HepG2 (cell line): ENCODE measurements around the gene PAQR5. TPM values are rescaled to one million over a fixed set of nuclear protein-coding genes. Genes with fewer than 3 reads are reported as not detected.

Source experiments
- CENPT ChIP-seq: sonication (generic); formaldehyde crosslinking; IDR thresholded peaks from 2 replicates; pipeline ENCODE4 v1.8.0; 2022; ENCODE audit warnings: low read depth, mild to moderate bottlenecking, moderate library complexity, missing genetic modification reagents
- FOSL1 ChIP-seq: sonication (generic); formaldehyde crosslinking; IDR thresholded peaks from 2 replicates; pipeline ENCODE4 v1.9.0; 2021; ENCODE audit warnings: missing genetic modification reagents, borderline replicate concordance
- FOXA1 ChIP-seq, 2 experiments: fragments of 450-650 bp in 1 of 2; sonication (generic) in 1 of 2; formaldehyde crosslinking in 1 of 2; IDR thresholded peaks; 2 replicates each; pipeline versions ENCODE4 v1.4.0 to v1.6.1; 2016 to 2020; ENCODE audit warnings: missing genetic modification reagents in 1 of 2
- GATAD1 ChIP-seq: IDR thresholded peaks from 2 replicates; pipeline ENCODE4 v1.6.1; 2016; ENCODE audit warnings: missing genetic modification reagents, missing compliant biosample characterization
- HIVEP1 ChIP-seq: sonication (generic); formaldehyde crosslinking; IDR thresholded peaks from 2 replicates; pipeline ENCODE4 v1.4.0; 2020; ENCODE audit warnings: mild to moderate bottlenecking, missing genetic modification reagents
- LCORL ChIP-seq, 2 experiments: fragments of 450-650 bp in 1 of 2; sonication (generic) in 1 of 2; formaldehyde crosslinking in 1 of 2; IDR thresholded peaks; 2 replicates each; pipeline versions ENCODE4 v1.5.0 to v1.6.1; 2017 to 2020; ENCODE audit warnings: antibody characterized with exemption in 1 of 2, missing genetic modification reagents in 1 of 2
- MED8 ChIP-seq: sonication (generic); formaldehyde crosslinking; IDR thresholded peaks from 2 replicates; pipeline ENCODE4 v1.8.1; 2023; ENCODE audit warnings: mild to moderate bottlenecking, missing genetic modification reagents; ENCODE audit not compliant: insufficient replicate concordance
- PAF1 ChIP-seq: IDR thresholded peaks from 2 replicates; pipeline ENCODE4 v1.6.1; 2016; ENCODE audit warnings: missing genetic modification reagents, missing compliant biosample characterization
- RBFOX2 ChIP-seq: fragments of 200-400 bp; formaldehyde crosslinking; IDR thresholded peaks from 2 replicates; pipeline ENCODE4 v1.6.1; 2017; ENCODE audit warnings: low read depth, mild to moderate bottlenecking, low read length
- RBM39 ChIP-seq: fragments of 200-400 bp; formaldehyde crosslinking; IDR thresholded peaks from one replicate; pipeline ENCODE4 v1.6.1; 2018; ENCODE audit warnings: antibody characterized with exemption, mild to moderate bottlenecking, low read depth, low read length; ENCODE audit not compliant: poor library complexity, severe bottlenecking
- SETDB1 ChIP-seq: sonication (generic); formaldehyde crosslinking; IDR thresholded peaks from 2 replicates; pipeline ENCODE4 v1.5.1; 2020; ENCODE audit warnings: missing genetic modification reagents, mild to moderate bottlenecking, borderline replicate concordance
- SP140L ChIP-seq: sonication (generic); formaldehyde crosslinking; IDR thresholded peaks from 2 replicates; pipeline ENCODE4 v1.4.0; 2020; ENCODE audit warnings: missing genetic modification reagents, borderline replicate concordance
- ZNF350 ChIP-seq: sonication (generic); formaldehyde crosslinking; IDR thresholded peaks from 2 replicates; pipeline ENCODE4 v1.4.0; 2020; ENCODE audit warnings: mild to moderate bottlenecking, low read depth, missing genetic modification reagents, borderline replicate concordance
- ZNF670 ChIP-seq: sonication (generic); formaldehyde crosslinking; IDR thresholded peaks from 2 replicates; pipeline ENCODE4 v1.8.0; 2022; ENCODE audit warnings: mild to moderate bottlenecking, missing genetic modification reagents, borderline replicate concordance
- ZNF746 ChIP-seq: sonication (generic); formaldehyde crosslinking; IDR thresholded peaks from 2 replicates; pipeline ENCODE4 v1.8.0; 2022; ENCODE audit warnings: mild to moderate bottlenecking, missing genetic modification reagents
- polyA plus RNA-seq, 8 experiments: library from polyadenylated mRNA; depleted of rRNA in 3 of 8; stranded (reverse) in 7 of 8; unstranded in 1 of 8; fragments of >200 nt; fragmentation: Illumina TruSeq in 4 of 8; extraction: Trizol in 4 of 8; gene quantifications; 2 replicates each; pipeline versions ENCODE4 v1.2.1 to v1.2.3, GENCODE V29; 2011 to 2016; ENCODE audit warnings: low read depth in 4 of 8, missing spikeins in 1 of 8, mixed read lengths in 1 of 8; ENCODE audit not compliant: insufficient read depth in 1 of 8
- total RNA-seq, 5 experiments: library from RNA; depleted of rRNA; stranded (reverse); fragments of >200 nt; fragmentation: Illumina TruSeq; extraction: Trizol; gene quantifications; 2 replicates each; pipeline ENCODE4 v1.2.3, GENCODE V29; 2016; ENCODE audit warnings: low read depth in 1 of 5
- TF ChIP-seq, protein P1 (sequence below): sonication (generic); formaldehyde crosslinking; IDR thresholded peaks from 2 replicates; pipeline ENCODE4 v1.4.0; 2020; ENCODE audit warnings: missing genetic modification reagents
- TF ChIP-seq, protein P2 (sequence below): sonication (generic); formaldehyde crosslinking; conservative IDR thresholded peaks from 2 replicates; pipeline ENCODE4 v1.8.1; 2023; ENCODE audit warnings: missing genetic modification reagents
- TF ChIP-seq, protein P3 (sequence below): sonication (generic); formaldehyde crosslinking; IDR thresholded peaks from 2 replicates; pipeline ENCODE4 v1.5.1; 2020; ENCODE audit warnings: missing genetic modification reagents, mild to moderate bottlenecking, borderline replicate concordance
- TF ChIP-seq, protein P4 (sequence below): sonication (generic); formaldehyde crosslinking; IDR thresholded peaks from 2 replicates; pipeline ENCODE4 v1.4.0; 2020; ENCODE audit warnings: missing genetic modification reagents, borderline replicate concordance

PAQR5 gene
- total and polyA plus RNA-seq, 2 of the 13 experiments (the other 11 are each of a cell fraction or from before 2014, with no cell fraction given), result 0.53 to 1.3 TPM

DNA sequence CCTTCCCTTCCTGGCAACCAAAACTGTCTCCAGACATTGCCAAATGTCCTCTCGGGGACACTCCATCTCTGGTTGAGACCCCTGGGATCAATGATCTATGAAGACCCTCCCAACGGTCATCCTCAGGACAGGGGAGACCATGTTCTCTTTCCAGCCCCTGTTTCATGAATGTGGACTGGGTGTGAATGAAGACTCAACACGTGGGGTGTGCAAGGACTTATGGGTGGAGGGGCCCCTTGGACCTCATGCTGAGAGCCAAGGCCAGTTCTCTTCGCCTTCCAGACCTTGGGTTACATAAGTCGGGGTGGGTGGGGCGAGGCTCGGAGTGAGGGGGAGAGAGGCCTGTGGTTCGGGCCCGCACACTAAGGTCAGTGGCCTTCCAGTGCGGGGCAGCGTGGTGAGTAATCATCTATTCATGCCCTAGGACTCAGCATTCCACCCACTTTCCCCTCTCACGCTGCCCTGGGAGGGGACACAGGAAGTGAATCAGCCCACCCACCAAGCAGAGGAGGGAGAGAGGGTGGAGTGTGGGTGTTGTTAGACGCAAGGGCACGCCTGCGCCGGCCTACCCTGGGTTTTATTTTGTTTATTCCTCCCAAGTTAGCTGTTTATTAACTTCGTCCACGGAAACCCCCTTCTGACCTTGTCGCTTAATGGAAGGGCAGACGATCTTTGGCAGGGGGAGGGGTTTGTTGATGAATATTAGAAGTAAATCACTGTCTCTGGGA is 6.7 kb downstream of the PAQR5 start (continued):
- TF ChIP-seq FOXA1 (IDR thresholded peaks at IDR 0.05) (no peak), FOXA1 (CRISPR knock-in tag; IDR thresholded peaks at IDR 0.05) (no peak), CENPT (CRISPR knock-in tag) (no peak), SP140L (CRISPR knock-in tag) (no peak), ZNF746 (CRISPR knock-in tag) (peak; percentile 47; the same call in 1 of the 2 replicates), GATAD1 (CRISPR knock-in tag) (peak; percentile 40), FOSL1 (CRISPR knock-in tag) (no peak), ZNF670 (no peak), HIVEP1 (CRISPR knock-in tag) (no peak), RBFOX2 (no peak), SETDB1 (CRISPR knock-in tag) (no peak), LCORL (IDR thresholded peaks at IDR 0.05) (no peak), LCORL (CRISPR knock-in tag; IDR thresholded peaks at IDR 0.05) (peak; percentile 45; the same call in 1 of the 2 replicates), MED8 (CRISPR knock-in tag) (no peak), PAF1 (CRISPR knock-in tag) (no peak), RBM39 (no peak), ZNF350 (CRISPR knock-in tag) (0 out of 2 replicates have a peak, but pooled peaks have one; percentile 29)
- TF ChIP-seq, protein P1, sequence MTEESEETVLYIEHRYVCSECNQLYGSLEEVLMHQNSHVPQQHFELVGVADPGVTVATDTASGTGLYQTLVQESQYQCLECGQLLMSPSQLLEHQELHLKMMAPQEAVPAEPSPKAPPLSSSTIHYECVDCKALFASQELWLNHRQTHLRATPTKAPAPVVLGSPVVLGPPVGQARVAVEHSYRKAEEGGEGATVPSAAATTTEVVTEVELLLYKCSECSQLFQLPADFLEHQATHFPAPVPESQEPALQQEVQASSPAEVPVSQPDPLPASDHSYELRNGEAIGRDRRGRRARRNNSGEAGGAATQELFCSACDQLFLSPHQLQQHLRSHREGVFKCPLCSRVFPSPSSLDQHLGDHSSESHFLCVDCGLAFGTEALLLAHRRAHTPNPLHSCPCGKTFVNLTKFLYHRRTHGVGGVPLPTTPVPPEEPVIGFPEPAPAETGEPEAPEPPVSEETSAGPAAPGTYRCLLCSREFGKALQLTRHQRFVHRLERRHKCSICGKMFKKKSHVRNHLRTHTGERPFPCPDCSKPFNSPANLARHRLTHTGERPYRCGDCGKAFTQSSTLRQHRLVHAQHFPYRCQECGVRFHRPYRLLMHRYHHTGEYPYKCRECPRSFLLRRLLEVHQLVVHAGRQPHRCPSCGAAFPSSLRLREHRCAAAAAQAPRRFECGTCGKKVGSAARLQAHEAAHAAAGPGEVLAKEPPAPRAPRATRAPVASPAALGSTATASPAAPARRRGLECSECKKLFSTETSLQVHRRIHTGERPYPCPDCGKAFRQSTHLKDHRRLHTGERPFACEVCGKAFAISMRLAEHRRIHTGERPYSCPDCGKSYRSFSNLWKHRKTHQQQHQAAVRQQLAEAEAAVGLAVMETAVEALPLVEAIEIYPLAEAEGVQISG (CRISPR knock-in tag), result no peak
- TF ChIP-seq, protein P2, sequence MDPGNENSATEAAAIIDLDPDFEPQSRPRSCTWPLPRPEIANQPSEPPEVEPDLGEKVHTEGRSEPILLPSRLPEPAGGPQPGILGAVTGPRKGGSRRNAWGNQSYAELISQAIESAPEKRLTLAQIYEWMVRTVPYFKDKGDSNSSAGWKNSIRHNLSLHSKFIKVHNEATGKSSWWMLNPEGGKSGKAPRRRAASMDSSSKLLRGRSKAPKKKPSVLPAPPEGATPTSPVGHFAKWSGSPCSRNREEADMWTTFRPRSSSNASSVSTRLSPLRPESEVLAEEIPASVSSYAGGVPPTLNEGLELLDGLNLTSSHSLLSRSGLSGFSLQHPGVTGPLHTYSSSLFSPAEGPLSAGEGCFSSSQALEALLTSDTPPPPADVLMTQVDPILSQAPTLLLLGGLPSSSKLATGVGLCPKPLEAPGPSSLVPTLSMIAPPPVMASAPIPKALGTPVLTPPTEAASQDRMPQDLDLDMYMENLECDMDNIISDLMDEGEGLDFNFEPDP (CRISPR knock-in tag), result no peak
- TF ChIP-seq, protein P3, sequence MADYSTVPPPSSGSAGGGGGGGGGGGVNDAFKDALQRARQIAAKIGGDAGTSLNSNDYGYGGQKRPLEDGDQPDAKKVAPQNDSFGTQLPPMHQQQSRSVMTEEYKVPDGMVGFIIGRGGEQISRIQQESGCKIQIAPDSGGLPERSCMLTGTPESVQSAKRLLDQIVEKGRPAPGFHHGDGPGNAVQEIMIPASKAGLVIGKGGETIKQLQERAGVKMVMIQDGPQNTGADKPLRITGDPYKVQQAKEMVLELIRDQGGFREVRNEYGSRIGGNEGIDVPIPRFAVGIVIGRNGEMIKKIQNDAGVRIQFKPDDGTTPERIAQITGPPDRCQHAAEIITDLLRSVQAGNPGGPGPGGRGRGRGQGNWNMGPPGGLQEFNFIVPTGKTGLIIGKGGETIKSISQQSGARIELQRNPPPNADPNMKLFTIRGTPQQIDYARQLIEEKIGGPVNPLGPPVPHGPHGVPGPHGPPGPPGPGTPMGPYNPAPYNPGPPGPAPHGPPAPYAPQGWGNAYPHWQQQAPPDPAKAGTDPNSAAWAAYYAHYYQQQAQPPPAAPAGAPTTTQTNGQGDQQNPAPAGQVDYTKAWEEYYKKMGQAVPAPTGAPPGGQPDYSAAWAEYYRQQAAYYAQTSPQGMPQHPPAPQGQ (CRISPR knock-in tag), result no peak
- TF ChIP-seq, protein P4, sequence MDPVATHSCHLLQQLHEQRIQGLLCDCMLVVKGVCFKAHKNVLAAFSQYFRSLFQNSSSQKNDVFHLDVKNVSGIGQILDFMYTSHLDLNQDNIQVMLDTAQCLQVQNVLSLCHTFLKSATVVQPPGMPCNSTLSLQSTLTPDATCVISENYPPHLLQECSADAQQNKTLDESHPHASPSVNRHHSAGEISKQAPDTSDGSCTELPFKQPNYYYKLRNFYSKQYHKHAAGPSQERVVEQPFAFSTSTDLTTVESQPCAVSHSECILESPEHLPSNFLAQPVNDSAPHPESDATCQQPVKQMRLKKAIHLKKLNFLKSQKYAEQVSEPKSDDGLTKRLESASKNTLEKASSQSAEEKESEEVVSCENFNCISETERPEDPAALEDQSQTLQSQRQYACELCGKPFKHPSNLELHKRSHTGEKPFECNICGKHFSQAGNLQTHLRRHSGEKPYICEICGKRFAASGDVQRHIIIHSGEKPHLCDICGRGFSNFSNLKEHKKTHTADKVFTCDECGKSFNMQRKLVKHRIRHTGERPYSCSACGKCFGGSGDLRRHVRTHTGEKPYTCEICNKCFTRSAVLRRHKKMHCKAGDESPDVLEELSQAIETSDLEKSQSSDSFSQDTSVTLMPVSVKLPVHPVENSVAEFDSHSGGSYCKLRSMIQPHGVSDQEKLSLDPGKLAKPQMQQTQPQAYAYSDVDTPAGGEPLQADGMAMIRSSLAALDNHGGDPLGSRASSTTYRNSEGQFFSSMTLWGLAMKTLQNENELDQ, result no peak
